HG03175 (cell line): ENCODE measurements around the gene OPCML.

Experiments used
- ATAC-seq: cut with Tn5 transposase; IDR thresholded peaks from one replicate; pipeline ENCODE4 v1.9.1; 2021; ENCODE audit warnings: mild to moderate bottlenecking, moderate library complexity; ENCODE audit not compliant: unreplicated experiment

The OPCML gene

GRCh38 chr11:132907651-132908413 lies 624.5 kb downstream of the OPCML start:
- no peak for ATAC-seq

GRCh38 chr11:132904607-132905006 lies 627.7 kb downstream of the OPCML start:
- ATAC-seq: no peak

DNA sequence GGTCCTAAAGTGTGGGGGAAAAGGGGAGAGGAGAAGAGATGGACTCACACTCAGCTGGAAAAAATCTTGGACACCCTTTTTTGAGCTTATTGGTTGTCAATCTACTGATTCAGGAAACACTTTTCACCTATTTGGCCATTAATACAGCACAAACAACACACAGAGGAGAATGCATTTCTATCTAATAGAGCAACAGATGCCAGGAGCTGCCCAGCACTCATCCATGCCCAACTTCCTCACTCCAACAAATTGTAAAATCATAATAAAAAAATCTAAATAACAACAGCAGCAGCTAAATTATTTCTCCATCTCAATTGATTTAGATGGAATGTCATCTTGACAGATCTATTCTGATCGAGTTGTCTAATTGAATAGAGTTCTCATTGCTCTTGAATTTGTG lies 628.2 kb downstream of the OPCML start:
- no peak for ATAC-seq

DNA sequence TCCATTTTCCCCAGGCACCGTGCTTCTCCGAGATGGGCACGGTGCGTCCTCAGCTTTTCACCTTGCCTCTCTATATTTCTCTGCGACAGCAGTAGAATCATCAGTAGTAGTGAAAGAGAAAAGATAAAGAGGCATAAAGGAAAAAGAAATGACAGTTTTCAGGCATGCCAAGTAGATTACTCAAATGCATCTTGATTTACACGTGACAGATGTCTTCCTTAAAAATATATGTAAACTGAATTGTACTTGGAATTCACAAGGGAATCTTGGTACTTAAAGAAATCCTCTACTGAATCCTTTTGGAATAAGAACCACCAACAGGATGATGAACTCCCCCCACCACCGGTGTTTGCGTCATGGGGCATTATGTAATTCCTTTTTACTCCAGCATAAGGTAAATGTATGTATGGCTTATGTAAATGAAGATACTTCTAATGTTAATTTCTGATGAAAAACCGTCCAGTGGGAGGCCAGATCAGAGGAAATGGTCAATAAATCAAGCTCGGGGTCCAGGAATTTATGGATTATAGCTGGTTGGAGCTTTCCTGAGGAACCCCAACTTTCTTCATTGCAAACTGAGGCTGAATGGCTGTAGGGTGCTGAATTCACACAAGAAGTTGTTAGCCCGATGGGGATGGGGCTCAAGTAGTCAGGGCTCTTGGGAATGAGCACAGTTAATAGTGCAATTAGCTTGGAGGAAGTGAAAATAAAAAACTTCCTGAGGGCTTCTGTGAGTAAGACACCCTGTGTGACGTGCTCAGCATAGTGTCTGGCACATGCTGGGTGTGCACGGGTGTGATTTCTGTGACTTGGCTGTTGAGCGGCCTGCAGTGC lies 630.4 kb downstream of the OPCML start:
- ATAC-seq: no peak

DNA sequence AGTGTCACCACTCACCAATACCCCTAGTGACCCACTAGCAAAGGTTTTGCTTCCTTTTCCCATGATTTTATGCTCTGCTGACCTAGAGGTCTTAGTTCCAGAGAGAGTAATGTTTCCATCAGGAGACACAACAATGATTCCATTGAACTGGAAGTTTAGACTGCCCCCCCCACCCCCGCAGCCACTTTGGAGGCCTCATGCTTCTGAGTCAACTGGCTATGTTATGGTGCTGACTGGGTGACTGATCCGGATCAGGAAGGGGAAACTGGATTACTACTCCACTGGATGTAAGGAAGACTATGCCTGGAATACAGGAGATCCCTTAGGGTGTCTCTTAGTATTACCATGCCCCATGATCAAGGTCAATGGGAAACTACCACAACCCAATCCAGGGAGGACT lies 633.6 kb downstream of the OPCML start:
- no peak for ATAC-seq

- no peak for ATAC-seq
These were observed 634.3 kb downstream of the OPCML start for GRCh38 chr11:132898021-132898420.

DNA sequence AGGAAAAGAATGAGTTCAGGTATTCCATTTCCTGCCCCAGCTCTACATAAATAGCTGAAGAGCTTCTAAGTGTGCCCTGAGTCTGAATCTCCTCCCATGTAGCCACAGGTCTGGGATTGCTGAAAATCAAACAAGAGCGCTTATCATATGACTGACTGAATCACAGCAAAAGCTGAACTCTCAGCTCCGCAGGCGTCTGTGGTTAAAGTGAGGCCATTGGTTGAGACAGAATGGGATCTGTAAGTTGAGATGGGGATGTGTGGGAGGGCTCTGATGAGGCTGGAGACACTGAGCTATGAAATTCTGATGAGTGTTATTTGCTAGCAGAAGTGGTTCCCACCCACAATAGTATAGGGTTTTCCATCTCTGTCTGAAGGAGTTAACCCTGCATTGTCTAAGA lies 637.0 kb downstream of the OPCML start:
- no peak for ATAC-seq

- ATAC-seq: no peak
These were observed 637.7 kb downstream of the OPCML start for GRCh38 chr11:132894606-132895005.

DNA sequence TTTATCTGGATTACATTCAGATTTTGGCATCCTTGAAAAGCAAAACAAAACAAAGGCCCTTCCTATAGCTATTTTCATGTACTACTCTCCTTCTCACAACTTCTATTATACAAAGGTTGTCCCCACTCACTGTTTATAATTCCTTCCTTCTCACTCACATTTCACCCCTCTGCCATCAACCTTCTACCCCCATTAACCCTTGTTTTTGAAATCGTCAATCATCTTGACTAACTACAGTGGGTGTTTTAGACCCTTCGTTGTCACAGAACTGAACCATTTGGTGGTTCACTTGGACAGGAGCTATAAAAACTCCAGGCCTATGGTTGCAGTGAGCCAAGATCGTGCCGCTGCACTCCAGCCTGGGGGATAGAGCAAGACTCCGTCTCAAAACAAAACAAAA lies 639.4 kb downstream of the OPCML start:
- no peak for ATAC-seq

DNA sequence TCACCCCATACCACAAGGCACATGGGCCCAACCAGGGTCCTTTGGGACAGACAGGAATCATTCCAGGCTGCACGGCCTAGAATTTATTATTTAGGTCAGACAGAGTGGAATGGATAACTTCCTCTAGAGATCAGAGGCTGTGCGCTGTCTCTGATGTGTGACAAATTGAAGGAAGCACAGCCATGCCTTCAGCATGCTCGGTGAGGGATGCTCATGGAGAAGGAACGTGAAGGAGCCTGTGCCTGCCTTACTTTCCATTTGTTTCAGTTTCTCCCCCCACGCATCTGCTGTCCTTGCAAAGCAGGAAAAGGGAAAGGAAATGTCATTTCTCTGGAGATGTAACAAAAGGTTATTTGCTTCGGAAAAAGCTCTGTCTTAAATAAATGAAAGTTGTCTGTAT lies 644.1 kb downstream of the OPCML start:
- no peak for ATAC-seq

DNA sequence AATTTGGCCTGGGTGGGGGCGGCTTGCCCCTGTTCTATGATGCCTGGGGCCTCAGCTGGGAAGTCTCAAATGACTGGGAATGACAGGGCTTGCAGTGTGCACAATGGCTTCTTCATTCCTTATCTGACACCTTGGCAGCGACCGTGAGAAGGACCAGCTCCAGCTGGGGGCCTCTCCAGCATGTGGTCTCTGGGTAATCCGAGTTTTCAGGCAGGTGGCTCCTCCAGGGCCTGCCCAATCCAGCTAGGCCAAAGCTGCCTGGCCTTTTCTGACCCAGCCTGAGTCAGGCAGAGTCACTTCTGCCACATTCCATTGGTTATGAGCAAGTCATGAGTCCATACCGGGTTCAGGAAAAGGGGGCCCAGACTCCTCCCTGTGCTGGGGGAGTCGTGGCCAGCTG lies 646.0 kb downstream of the OPCML start:
- no peak for ATAC-seq

GRCh38 chr11:132883241-132883640 lies 649.1 kb downstream of the OPCML start:
- no peak for ATAC-seq

DNA sequence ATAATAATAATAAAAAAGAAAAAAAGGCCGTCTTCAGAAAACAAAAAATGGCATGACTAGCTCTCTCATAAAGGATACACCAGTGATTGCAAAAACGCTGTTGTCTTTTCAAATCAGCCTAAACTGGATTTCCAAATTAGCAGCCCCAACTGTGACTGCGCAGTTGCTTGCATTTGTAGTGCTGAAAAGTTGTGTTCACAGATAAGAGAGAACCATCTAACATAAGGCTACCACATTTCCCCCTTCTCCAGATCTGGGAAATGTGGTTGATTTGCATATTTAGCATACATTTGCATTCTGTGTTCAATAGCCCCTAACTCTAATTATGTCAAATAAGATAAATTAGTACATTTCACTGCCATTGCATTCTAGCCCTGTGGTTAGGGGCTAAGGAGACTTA lies 650.7 kb downstream of the OPCML start:
- ATAC-seq: no peak

GRCh38 chr11:132878111-132878510 lies 654.2 kb downstream of the OPCML start:
- ATAC-seq: no peak

DNA sequence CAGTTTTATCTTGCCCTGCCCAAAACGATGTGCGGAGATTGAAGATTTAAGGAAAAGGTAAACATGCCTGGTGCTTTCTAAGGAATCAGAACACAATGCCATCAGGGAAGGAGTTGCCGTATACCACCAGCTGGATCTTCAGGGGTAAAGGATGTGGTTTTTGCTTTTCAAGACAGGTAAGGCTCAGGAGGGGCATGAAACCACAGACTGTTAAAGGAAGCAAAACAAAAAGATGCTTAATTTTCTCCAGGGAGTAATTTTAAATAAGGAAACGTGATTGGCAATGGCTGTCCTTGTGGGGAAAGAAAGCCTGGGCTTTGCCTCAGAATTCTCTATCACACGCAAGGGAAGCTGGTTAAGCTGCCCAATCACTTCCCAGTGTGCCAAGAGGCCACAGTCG lies 655.6 kb downstream of the OPCML start:
- no peak for ATAC-seq

DNA sequence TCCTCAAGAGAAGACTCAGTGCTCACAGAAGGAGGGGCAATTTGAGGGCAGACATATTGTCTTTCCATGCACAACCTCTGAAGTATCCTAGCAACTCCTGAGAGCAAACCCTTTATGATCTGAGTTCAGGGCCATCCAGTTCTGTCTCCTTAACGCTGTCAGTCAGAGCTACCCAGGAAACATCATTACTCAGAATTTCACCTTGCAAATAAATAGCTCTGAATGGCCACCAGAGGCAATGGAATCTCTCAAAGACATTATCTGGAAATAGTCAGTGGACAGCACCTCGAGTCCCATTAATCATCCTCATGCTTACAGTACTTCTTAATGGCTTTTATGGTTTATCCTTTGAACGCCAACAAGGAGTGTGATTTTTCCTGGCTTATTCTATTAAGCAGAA lies 656.1 kb downstream of the OPCML start:
- no peak for ATAC-seq

GRCh38 chr11:132874638-132875037 lies 657.7 kb downstream of the OPCML start:
- ATAC-seq: no peak

DNA sequence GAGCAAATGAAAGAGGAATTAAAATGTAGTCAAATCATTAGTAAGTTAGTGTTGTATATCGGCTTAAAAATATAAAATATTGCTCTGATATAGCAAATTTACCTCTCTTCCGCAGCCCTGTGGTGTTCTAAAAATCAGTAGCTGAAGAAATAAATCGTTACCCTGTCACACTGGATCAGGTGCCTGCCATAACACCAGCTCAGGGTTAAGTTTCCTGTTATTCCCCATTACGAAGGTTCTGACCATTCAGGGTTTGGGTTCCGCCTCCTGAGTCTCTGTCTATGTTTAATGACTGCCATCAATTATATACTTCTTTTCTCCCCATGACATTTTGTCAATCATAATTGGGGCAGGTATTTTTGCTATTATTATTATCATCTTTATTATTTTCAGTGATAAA lies 658.5 kb downstream of the OPCML start:
- no peak for ATAC-seq

DNA sequence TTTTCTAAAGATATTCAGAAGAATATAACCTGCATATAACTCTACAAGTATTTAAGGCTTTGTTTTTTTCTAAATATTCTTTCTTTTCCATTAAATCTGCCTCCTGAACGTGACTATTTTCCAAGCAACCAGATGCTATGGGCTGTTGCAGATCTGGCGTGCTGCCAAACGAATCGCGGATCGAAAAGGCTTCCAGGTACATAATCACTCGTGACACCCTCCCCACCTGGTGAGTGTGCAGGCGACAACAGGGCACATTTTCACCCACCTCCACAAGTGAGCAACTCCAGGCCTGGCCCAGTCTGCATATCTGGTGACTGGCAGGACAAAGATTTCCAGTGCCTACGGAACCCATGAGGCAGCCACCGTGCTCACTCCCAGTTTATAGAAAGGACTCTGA lies 660.1 kb downstream of the OPCML start:
- ATAC-seq: no peak

DNA sequence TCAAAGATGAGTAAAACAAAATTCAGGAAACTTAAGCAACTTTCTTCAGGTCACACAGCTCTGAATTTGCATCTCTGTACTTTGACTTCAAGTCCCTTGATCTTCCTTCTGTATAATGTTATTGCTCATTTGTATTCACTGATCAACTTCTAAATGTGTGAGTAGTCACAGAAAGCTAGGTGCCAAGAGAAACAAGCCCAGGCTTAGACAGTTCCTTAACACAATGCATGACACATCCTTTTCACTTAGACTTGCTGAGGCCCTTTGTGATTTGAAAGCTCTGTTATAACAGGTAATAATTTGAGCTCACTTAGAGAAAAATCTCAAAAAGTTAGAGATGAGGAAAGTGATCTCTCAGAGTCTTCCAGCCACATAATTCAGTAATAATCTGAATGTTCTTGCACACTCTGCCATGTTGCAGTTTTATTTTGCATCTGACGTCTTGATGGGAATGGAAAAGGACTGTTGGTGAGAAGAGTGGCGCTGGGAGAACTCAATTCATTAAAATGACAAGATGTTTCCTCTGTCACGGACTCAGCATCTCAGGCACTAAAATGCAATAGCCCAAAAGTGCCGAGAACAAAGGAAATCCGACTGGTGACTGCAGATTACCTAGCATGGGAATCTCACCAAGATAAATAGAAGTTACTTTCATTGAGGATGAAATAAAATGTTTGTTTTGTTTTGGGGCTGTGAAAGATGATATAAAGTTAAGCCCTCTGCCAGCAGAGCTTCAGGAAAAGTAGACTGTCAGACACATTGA lies 665.3 kb downstream of the OPCML start:
- no peak for ATAC-seq

DNA sequence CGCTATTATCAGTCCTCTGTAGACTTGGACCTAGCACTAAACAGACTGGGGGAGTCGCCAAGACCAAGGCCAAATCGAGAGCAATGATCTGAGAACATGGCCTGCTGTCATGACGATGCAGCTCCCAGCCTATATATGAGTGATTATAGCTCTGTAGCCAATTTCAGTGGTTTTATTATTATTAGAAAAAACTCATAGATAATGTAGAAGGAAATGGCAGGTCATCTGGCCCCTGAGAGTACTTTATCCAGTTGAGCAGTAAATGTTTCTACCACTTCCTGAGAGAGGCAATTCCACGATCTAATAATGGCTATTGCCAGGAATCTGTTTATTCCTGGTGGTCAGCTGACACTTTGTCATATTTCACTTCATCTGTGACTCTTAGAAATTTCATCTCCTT lies 666.7 kb downstream of the OPCML start:
- no peak for ATAC-seq
